K562 (cell line): ENCODE data around the gene MED13L. TPM values are rescaled to one million over a fixed set of nuclear protein-coding genes. Genes with fewer than 3 reads are reported as not detected.

ENCODE experiments used
- COPS2 ChIP-seq: fragments of 450-650 bp; conservative IDR thresholded peaks from 2 replicates; pipeline ENCODE4 v1.6.1; 2016; ENCODE audit warnings: mild to moderate bottlenecking, moderate library complexity
- CSDE1 ChIP-seq, 2 experiments: fragments of 450-650 bp; IDR thresholded peaks; 2 replicates each; pipeline ENCODE4 v1.6.1; 2016; ENCODE audit warnings: mild to moderate bottlenecking in 1 of 2
- MAFF ChIP-seq: IDR thresholded peaks from 2 replicates; pipeline ENCODE4 v1.6.1; 2012; ENCODE audit warnings: low read length, improper control_type of control experiment
- MCM3 ChIP-seq: fragments of 450-650 bp; IDR thresholded peaks from 2 replicates; pipeline ENCODE4 v1.6.1; 2016
- MIER1 ChIP-seq: fragments of 450-650 bp; IDR thresholded peaks from 2 replicates; pipeline ENCODE4 v1.6.1; 2016; ENCODE audit warnings: antibody characterized with exemption, mild to moderate bottlenecking, low read depth
- POLR2A ChIP-seq: fragments of 450-650 bp; conservative IDR thresholded peaks from 2 replicates; pipeline ENCODE4 v1.6.1; 2016
- ZBTB17 ChIP-seq: fragments of 450-650 bp; formaldehyde crosslinking; IDR thresholded peaks from 2 replicates; pipeline ENCODE4 v1.4.0; 2020; ENCODE audit warnings: mild to moderate bottlenecking
- ZFP30 ChIP-seq: fragments of 250-450 bp; sonication (Bioruptor Pico); IDR thresholded peaks from 2 replicates; pipeline ENCODE4 v1.8.0; 2022; ENCODE audit warnings: moderate library complexity, mild to moderate bottlenecking, inconsistent platforms, borderline replicate concordance
- ZNF143 ChIP-seq: sonication (generic); formaldehyde crosslinking; IDR thresholded peaks from 2 replicates; pipeline ENCODE4 v1.9.0; 2022; ENCODE audit warnings: mild to moderate bottlenecking, missing genetic modification reagents
- ZNF280B ChIP-seq: fragments of 250-450 bp; sonication (Bioruptor Pico); IDR thresholded peaks from 2 replicates; pipeline ENCODE4 v1.5.1; 2021; ENCODE audit warnings: mild to moderate bottlenecking
- ZNF518B ChIP-seq: fragments of 250-450 bp; sonication (Bioruptor Pico); IDR thresholded peaks from 2 replicates; pipeline ENCODE4 v1.5.0; 2021; ENCODE audit warnings: mild to moderate bottlenecking, moderate library complexity
- ZNF79 ChIP-seq: fragments of 250-450 bp; sonication (Bioruptor Pico); IDR thresholded peaks from 2 replicates; pipeline ENCODE4 v1.4.0; 2020; ENCODE audit warnings: low read depth, mild to moderate bottlenecking, moderate library complexity
- polyA plus RNA-seq, 8 experiments: library from polyadenylated mRNA; depleted of rRNA in 4 of 8; stranded (reverse) in 5 of 8; unstranded in 3 of 8; fragments of >200 nt; fragmentation: Nextera tagmentation in 2 of 8; fragmentation: Illumina TruSeq in 1 of 8; extraction: Ambion mirVana in 2 of 8; extraction: Trizol in 1 of 8; gene quantifications; 2 replicates each; pipeline versions ENCODE4 v1.2.1 to v1.2.3, GENCODE V29; 2011 to 2014; ENCODE audit warnings: inconsistent platforms in 1 of 8, missing spikeins in 1 of 8
- total RNA-seq, 7 experiments: library from RNA; depleted of rRNA in 6 of 7; stranded (reverse); fragments of >200 nt in 6 of 7; fragmentation: Illumina TruSeq in 2 of 7; extraction: Trizol in 2 of 7; gene quantifications; 2 replicates each; pipeline versions ENCODE4 v1.2.1 to v1.2.3, GENCODE V29; 2011 to 2021; ENCODE audit warnings: low replicate concordance in 1 of 7

Gene MED13L
- total and polyA plus RNA-seq, 9 of the 15 experiments (the other 6 are each of a cell fraction or from before 2014, with no cell fraction given) = 13.4 to 90.3 (median 36.9) TPM

DNA sequence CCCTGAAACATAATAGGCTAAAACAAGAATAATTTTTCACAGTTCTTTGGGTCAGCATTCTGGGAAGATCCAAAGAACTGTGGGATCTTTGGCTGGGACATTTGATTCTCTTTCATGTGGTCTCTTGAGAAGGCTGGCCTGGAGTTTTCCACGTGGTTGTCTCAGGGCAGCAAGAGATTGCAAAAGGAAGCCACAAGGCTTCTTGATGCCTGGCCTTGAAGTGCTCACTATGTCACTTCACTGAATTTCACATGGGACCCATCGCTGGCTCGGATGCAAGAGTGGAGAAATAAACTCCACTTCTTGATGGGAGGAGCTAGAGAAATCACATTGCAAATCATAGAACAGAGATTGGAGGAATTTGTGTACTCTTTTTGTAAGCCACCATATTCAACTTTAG, 343.4 kb downstream of the MED13L start (continued):
- TF ChIP-seq MAFF (no peak), ZFP30 (CRISPR knock-in tag) (no peak), COPS2 (no peak), ZBTB17 (CRISPR knock-in tag) (no peak), POLR2A (no peak), ZNF79 (CRISPR knock-in tag) (no peak), ZNF280B (CRISPR knock-in tag) (no peak), MCM3 (no peak), MIER1 (no peak), CSDE1 (IDR thresholded peaks at IDR 0.05) (no peak), ZNF143 (CRISPR knock-in tag) (no peak), ZNF518B (CRISPR knock-in tag) (no peak)
